ENCODE measurements around the gene POLR3H.

POLR3H gene

GRCh38 chr22:41488596-41489385 is 55.5 kb downstream of the POLR3H start:
- no peak for DNase-seq

- DNase-seq, result no peak
Measured at GRCh38 chr22:41488076-41488475, 56.2 kb downstream of the POLR3H start.

GRCh38 chr22:41487037-41487935 is 57.0 kb downstream of the POLR3H start:
- no peak for DNase-seq

GRCh38 chr22:41485033-41485432 is 59.2 kb downstream of the POLR3H start:
- DNase-seq, result no peak

GRCh38 chr22:41482319-41482935 is 61.8 kb downstream of the POLR3H start:
- DNase-seq, result no peak

GRCh38 chr22:41481925-41482318 is 62.3 kb downstream of the POLR3H start:
- peak in 1 of 56 donors; percentile 14 for DNase-seq

- DNase-seq, result peak in 15 of 56 donors; percentile 7 to 35 (median 24)
Measured at GRCh38 chr22:41481131-41481830, 63.0 kb downstream of the POLR3H start.

GRCh38 chr22:41480397-41480735 is 63.9 kb downstream of the POLR3H start:
- DNase-seq, result peak in 10 of 56 donors; percentile 28 to 74 (median 50)

- peak in 47 of 56 donors; percentile 22 to 97 (median 67) for DNase-seq
Measured at GRCh38 chr22:41479671-41480396, 64.4 kb downstream of the POLR3H start.

GRCh38 chr22:41478891-41479521 is 65.3 kb downstream of the POLR3H start:
- peak in 26 of 56 donors; percentile 9 to 71 (median 31) for DNase-seq

- DNase-seq, result no peak
Measured at GRCh38 chr22:41478473-41478872, 65.8 kb downstream of the POLR3H start.
